Ammon's horn (tissue), 1 donor: Measurements from ENCODE around the gene PTRH2.
"Not testable (repeated sequence)": the region's sequence is repeated elsewhere in the genome, so short reads cannot be mapped to it uniquely, and the experiment has no call there.

Experiments
- DNase-seq: peaks from one replicate; pipeline ENCODE4 v3.0.0-alpha.2; 2016; ENCODE audit warnings: low spot score

Gene PTRH2

DNA sequence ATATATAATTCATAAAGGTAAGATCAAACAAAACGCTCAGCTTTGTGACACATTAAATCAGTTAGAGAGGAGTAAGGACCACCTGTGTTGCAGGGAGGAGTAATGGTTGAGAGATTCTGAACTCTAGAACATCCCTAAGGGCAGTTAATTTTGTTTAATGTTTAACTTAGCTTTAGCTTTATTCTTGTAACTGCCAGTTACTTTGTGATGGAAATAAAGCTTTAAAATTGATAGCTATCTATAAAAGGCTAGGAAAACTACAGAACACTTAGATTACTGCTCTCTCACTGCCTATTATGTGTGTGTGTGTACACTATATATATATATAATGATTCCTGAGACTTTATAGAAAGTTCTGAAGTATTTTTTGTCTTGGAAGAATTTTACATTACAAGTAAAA is 37.8 kb downstream of the PTRH2 start:
- no peak for DNase-seq

DNA sequence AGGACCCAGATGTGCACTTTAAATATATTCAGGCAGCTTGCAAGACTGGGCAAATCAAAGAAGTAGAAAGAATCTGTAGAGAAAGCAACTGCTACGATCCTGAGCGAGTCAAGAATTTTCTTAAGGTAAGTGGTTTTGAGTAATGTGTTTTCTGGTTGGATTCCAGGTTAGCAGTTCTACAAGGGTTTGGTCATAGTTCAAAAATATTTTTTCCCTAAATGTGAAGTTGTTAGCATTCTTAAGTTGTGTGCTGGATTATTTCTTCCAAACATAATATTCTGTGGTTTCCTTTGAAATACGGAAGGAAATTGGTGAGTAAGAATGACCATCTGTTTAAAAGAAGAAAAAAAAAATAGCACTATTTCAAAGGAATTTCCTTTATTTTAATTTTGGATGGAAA is 38.4 kb downstream of the PTRH2 start:
- no peak for DNase-seq

DNA sequence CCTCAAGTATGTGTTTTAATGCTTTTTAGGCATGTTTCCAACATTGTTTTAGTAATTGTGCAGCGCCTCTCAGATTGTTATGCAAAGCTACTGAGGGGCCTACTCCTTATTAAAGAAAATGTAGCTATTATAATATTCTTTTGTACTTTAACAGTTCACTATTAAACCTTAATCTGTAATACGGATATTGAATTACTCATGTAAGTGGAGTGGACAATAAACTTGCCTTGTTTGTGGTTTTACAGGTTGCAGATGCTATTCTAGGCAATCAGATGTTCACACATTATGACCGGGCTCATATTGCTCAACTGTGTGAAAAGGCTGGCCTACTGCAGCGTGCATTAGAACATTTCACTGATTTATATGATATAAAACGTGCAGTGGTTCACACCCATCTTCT is 41.0 kb downstream of the PTRH2 start:
- no peak for DNase-seq

GRCh38 chr17:59656624-59657023 is 50.6 kb downstream of the PTRH2 start:
- DNase-seq = not testable (repeated sequence)

DNA sequence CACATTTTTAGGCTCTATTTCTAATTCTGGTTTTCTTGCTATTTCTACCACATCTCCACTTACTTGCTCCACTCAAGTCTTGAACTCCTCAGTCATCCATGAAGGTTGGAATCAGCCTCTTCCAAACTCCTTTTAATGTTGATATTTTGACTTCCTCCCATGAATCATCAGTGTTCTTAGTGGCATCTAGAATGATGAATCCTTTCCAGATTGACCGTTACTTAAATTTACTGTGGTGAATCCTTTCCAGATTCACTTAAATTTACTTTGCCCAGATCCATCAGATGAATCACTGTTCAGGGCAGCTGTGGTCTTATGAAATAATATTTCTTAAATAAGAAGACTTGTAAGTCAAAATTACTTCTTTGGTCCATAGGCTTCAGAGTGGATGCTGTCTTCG is 55.1 kb downstream of the PTRH2 start:
- no peak for DNase-seq

GRCh38 chr17:59651346-59651745 is 55.9 kb downstream of the PTRH2 start:
- DNase-seq = no peak

- DNase-seq = no peak
Measured at GRCh38 chr17:59650642-59651041, 56.6 kb downstream of the PTRH2 start.

DNA sequence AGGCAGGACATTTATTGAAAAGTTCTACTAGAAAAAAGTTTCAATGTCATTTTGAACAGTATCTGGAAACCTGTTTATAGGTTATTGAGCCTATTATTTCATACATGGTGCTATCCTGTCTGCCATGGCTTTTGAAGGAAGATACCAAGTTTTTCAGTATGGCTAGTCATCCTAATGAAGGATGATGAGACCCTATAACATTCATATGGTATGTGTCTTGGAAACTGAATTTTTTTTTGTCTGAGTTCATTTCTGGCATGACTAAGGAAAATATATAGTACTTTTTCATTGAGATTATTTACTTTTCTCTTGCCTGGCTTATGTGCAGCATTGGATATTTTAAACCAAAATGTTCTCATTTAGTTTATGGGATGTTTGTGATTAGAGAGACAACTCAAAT is 57.3 kb downstream of the PTRH2 start:
- no peak for DNase-seq
